CD4-positive, alpha-beta T cell treated with Interferon gamma for 1 hour (primary cell): ENCODE data around the gene CDK13.
"Not testable (repeated sequence)": the region's sequence is repeated elsewhere in the genome, so short reads cannot be mapped to it uniquely, and the experiment has no call there.

Experiments
- DNase-seq: peaks from one replicate; pipeline ENCODE4 v3.0.0-alpha.2; 2020

CDK13 gene

DNA sequence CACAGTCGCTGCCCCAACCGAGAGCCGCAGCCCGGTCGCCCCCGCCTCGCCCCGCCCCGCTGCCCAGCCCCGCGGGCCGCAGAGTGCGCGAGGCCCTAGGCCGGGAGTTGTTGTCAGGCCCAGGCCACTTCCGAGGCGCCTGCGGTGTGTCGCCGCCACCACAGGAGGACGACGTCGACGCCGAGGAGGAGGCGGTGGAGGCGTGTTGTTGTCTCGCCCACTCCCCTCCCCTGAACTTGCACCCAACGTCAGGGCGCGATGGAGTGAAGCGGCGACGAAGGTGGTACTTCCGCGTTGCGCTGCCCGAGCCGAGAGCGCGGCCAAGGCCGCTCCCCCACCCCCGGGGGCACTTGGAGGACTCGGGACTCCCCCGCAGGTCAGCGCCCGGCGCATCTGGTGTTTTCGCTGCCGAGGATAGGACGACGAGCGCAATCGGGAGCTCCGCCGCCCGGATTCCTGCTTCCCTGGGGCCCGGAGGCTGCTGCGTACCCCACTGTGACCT is at the start of gene CDK13:
CDK13 (plus strand) TSS at position 286 of the 502 bp plus-strand sequence. CDS start 386 bp downstream, outside the sequence.
- peak; percentile 94 for DNase-seq

DNA sequence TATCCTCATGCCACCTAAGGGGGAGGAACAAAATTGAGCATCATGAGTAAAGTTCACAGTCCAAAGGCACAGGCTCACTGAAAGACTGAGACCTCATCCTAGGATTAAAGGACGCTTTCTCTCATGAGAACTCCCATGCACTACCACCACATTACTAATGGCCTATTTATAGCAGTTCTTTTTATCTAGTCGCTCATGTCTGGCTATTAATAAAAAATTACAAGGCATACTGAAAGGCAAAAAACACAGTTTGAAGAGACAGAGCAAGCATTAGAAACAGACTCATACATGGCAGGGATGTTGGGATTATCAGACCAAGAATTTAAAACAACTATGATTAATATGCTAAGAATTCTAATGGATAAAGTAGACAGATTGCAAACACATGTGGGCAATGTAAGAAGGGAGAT is 46.0 kb upstream of the CDK13 start:
- DNase-seq: no peak

DNA sequence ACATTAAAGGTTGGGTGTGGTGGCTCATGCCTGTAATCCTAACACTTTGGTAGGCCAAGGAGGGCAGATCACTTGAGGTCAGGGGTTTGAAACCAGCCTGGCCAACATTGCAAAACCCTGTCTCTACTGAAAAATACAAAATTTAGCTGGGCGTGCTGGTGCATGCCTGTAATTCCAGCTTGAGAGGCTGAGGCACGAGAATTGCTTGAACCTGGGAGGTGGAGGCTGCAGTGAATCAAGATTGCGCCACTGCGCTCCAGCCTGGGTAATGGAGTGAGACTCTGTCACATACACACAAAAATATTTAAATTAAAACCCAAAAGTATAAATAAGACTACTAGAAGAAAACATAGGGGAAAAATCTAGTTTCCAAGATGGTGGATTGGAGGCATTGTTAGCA is 41.9 kb upstream of the CDK13 start:
- no peak for DNase-seq

DNA sequence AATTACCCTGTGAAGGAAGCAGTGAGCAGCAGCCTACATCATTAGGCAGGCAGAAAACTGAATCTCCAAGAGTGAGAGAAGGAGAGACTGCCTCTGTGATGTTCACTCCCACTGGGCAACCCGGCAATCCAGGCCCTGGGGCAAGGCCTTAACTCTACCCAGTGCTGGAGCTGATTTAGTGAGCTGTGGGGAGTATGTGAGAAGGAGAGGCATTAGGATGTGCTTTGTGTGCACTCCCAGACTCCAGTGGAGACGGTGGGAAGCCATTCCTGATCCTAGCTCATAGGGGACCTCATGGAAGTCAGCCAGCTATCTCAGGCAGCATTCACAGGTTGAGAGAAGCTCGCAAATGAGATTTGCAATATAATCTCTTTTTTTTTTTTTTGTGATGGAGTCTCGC is 41.1 kb upstream of the CDK13 start:
- DNase-seq: no peak

DNA sequence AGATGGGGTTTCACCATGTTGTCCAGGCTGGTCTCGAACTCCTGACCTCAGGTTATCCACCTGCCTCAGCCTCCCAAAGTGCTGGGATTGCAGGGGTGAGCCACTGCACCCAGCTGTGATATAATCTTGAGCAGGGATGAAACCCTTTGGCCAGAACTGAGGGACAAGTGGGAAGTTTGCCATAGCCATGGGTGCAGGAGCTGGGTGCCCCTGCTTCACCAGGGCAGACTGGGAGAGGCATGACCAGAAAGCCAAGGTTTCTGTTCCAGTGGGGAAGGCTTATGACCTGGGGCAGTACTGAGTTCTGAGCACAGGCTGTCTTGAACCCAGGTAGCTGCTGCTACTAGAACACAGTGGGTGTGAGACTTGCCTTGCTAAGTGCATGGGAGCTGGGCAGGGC is 40.5 kb upstream of the CDK13 start:
- no peak for DNase-seq

DNA sequence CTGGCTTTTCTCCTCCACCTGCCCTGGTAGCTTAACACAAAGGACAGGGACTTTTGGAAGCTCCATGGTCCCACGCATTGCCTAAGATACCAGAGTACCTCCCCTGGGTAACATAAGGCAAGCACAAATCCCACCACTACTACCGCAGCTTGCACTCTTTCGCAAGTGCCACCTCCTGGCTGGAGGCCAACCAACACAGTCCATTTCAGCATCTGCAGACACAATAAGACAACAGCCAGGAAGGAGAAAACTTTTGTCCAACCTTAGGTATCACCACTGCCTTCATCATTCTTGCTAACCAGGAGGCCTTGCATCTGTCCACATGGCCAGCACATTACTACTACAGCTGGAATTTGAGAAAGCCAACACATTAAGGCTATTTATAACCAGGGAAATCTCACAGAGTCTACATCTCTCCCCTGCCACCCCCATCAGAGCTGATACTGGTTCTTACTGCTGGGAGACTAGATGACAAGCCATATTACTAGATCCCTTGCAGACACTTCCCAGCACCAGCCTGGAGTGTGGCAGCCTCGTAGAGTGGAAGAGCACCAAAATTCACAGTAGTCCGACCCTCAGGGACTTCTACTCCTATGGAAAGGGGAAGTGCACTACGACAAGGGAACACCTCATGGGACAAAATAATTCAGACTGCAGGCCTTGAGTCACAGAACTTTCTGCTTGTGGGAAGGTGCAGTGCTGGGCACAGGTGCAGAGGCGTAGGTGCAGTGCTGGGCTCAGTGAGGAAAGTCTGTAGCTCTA is 39.8 kb upstream of the CDK13 start:
- DNase-seq: no peak

DNA sequence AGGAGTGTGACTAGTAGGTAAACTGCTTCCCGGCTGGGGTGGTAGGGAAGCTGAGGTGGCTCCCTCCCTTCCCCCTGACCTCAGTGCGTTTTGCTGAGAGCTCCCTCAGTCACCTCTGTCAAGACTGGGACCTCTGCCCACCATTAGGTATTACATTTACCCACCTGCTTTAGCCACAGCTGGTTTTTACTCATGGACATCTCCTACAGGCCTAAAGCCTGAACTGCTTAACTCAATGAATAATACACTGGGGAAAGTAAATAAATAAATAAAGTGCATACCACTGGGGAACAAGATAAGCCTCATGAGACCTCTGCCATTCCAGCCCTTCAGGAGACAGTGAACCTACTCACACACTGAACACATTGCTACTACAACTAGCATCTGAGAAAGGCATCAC is 38.9 kb upstream of the CDK13 start:
- no peak for DNase-seq

DNA sequence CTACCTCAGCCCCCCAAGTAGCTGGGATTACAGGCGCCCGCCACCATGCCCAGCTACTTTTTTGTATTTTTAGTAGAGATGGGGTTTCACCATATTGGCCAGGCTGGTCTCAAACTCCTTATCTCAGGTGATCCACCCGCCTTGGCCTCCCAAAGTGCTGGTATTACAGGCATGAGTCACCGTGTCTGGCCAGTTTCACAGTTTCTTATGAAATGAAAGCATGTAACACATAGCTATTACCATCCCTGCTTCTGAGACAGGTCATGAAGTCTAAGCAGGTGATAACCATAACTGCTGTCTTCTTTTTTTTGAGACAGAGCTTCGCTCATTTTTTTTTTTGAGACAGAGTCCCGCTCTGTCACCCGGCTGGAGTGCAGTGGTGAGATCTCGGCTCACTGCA is 34.2 kb upstream of the CDK13 start:
- not testable (repeated sequence) for DNase-seq

DNA sequence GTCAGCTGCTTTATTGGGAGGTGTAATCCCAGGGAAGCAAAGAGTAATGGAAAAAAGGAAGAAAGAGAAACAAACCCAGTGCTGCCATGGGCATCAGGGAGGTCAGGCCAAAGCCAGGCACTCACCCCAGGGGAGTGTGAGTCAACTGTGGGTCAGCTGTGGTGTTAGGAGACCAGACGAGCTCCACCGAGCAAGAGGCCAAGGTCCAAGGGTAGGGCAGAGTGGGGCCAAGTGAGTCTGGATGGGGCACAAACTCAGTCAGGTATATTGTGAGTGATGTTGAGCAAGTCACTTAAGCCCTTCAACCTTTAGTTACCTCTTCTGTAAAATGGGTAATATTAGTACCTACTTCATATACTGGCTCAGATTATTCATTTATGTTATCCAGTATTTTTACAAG is 30.4 kb upstream of the CDK13 start:
- DNase-seq: no peak

DNA sequence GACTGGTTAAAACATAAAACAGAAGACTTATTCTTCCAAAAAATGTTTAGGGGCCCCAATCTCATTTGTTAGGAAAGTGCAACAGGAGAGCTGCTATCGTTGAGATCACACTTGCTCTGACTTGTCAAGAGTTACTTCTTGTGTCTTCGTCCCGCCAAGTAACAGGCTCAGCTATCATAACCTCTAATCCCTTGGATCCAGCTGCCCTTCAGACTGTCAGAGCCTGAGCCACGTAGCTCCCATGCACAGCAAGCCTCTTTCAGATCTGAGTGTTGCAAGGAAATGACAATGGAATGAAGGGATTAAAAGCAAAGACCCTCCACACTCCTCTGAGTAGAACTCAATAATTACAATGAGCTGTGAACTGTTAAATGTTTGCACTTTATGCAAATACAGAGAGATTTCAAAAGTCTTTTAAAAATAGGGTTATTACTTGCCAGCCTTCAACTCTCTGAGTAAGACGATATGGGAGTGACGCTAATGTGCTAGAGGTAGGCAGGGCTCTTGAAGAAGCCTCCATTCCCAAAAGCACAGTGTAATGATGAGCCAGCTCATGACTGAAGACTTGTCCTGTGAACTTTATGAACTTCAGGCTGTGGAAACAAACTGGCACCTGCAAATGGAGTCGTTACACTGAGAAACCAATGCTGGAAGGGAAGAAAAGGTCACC is 28.4 kb upstream of the CDK13 start:
- no peak for DNase-seq

DNA sequence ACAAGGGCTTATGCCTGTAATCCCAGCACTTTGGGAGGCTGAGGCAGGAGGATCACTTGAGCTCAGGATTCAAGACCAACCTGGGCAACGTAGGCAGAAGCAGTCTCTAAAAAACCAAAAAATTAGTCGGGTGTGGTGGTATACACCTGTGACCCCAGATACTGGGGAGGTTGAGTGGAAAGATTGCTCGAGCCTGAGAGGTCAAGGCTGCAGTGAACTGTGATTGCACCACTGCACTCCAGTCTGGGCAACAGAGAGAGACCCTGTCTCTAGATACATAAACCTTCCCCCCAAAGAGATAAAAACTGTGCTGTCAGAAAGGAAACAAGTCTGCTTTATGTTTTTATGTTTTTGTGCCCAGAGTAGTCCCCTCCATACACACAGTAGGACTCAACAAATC is 27.5 kb upstream of the CDK13 start:
- DNase-seq: no peak

DNA sequence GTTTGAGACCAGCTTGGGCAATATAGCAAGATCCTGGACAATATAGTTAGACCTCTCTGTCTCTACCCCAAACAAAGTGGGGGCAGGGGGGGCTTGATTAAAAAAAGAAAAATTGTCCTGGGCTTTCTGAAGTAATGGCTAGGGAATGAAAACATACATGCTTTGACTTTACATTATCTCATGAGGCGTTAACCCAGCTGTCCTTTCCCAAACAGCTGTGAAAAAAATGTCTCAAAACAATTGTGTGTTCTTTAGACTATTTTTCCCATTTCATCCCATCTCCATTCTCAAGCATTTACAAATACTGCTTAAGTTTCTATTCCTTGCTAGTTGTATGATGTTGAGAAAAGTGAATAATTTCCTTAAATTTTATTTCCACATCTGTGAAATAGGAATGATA is 27.0 kb upstream of the CDK13 start:
- DNase-seq: no peak

DNA sequence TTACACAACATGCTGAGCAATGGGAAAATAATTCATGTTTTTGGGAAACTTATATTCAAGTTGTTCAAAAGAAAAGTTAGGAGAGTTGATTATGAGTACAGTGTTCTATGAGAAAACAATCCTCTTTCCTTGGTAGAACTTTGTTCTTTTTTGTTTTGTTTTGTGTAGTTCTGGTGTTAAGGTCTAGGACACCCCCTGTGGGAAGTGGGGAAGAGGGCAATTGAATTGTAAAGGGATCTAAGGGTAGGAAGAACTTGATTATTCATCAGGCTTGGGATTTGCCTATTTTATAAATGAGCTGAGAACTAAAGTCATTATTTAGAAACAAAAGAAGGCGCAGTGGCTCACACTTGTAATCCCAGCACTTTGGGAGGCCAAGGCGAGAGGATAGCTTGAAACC is 25.9 kb upstream of the CDK13 start:
- DNase-seq: no peak

DNA sequence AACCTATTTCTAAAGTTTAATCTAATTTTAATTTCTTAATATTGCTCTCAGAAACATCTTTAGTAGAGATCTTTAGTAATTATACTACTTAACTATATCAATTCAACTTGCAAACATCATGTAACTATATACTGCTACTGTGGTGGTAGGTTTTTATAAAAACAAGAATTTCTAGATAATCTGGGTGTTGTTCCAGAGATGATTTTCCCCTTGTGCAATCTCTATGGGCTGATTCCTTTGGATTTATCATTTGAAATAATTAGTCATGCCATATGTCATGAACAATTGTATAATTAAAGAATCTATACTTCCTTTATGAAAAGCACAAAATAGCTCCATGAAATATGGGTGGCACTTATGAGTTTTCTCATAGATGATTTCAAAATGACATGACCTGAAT is 23.9 kb upstream of the CDK13 start:
- no peak for DNase-seq

DNA sequence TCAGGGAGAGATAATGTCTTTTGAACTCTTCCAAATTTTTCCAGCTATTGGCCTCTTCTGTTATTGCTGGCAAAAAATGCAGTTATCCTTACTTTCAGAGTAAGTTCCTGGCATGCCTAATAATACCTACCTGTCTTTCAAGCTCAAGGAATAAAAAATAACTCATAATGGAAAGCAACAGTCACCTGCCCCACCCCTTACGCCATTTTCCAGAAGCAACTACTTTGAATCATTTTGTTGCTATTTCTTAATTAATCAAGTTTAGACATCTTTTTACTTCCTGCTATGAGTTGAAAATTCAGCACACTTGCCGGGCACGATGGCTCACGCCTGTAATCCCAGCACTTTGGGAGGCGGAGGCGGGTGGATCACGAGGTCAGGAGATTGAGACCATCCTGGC is 23.0 kb upstream of the CDK13 start:
- DNase-seq: no peak

DNA sequence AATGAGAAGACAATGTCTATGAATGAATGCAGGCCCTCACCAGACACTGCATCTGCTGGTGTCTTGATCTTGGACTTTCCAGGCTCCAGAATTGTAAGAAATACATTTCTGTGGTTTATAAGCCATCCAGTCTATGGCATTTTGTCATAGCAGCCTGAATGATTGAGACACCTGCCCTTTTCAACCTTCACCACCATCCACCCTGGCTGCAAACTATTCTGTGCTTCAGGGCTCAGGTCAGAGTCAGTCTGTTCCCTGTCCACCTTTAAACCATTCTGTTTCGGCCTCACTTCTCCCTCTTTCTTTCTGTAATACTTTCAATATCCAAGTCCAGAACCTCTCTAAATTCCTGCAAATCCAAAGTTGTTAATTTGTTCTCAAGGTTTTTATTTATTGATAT is 15.9 kb upstream of the CDK13 start:
- DNase-seq: no peak

DNA sequence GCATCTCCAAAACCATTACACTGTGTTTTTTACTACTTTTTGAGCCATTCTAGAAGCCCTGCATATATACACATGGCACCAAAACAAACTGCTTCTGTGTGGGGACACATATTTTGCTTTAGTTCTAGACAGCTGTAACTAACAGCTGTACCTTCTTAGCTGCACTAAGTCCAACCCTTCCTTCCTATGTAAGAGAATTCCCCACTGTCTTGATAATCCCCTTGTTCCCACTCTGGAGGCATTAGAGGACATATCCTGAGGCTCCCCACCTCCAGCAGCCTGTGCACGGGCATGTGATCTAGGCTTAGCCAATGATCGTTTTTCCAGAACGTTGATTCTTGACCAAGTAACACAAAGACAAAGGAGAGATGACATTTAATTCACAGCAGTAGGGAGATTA is 13.3 kb upstream of the CDK13 start:
- DNase-seq: no peak

DNA sequence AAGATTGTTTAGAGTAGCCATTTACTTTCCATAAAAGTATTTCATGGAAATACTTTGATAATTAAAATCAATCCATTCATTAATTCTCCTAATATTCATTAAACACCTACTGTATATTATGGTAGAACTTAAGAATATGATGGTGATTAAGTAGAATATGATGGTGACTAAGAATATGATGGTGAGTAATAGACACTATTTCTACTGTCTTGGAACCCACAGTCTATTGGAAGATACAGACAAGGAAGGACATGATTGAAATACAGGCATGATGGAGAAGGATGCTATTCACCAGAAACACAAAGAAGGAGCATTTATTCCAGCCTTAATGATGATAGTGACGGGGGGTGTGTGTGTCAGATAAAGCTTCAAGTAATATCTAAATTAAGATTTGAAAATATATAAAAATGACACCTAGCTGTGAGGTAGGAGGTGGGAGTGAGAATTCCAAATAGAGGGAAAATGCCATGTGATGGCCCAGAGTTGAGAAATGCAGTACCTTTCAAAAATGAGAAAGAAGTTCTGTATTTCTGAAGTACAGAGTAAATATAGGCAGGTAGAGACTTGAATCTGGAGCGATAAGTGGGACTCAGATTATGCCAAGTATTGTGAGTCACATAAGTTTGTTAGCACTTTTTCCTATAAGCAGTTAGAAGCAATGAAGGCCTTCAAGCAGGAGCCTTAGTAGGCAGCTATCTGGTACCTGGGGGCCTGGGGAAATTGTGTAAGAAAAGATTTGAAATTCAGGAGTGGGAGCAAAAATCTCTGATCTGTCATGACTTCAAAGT is 12.5 kb upstream of the CDK13 start:
- no peak for DNase-seq

DNA sequence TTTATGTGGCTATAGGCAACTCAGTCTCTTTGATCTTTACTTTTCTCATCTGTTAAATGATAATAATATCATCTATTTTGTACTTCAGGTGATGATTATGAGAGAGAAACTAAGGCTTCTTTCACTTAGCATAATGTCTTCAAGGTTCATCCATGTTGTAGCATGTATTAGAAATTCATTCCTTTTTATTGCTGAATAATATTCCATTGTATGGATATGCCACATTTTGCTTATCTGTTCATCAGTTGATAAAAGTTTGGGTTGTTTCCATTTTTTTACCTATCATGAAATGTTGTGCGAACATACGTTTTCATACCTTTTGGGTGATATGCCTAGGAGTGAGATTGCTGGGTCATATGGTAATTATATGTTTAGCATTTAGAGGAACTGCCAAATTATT is 7.2 kb upstream of the CDK13 start:
- DNase-seq: no peak

DNA sequence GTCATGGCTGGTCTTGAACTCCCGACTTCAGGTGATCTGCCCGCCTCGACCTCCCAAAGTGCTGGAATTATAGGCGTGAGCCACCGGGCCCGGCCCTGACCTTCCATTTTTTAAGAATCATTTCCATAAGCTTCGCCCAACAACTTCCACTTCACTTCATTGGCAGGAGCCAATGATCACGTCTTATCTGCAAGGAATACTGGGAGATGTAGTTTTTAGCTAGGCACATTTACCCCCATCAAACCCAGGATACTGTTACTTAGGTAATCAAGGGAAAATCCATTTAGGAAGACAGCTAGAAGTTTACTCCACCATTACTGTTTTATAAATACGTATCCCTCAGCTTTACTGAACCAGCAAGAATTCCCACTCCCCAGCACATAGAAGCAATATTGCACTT is 3.4 kb upstream of the CDK13 start:
- no peak for DNase-seq

DNA sequence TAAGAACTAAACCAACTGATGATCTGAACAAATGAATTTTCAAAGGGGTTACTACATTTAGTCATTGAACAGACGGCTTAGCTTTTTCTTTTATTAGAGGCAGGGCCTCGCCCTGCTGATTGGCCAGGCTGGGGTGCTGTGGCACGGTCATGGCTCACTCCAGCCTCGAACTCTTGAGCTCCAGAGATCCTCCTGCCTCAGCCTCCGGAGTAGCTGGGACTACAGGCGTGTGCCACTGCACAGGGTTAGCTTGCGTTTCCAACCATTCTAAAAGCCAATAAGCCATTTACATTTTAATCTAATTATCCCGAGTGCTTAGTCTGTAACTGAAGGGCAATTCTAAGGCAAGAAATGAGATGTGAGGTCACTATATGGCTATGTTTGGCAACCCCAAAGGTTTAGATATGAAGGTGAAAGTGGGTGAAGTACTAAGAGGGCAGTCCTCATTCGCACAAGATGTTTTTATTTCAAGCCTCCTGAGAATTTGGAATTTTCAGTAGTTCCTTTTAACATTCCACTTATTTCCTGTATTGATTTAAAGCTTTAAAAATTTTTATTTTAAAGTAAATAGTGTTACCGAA is 1.6 kb upstream of the CDK13 start:
- no peak for DNase-seq

DNA sequence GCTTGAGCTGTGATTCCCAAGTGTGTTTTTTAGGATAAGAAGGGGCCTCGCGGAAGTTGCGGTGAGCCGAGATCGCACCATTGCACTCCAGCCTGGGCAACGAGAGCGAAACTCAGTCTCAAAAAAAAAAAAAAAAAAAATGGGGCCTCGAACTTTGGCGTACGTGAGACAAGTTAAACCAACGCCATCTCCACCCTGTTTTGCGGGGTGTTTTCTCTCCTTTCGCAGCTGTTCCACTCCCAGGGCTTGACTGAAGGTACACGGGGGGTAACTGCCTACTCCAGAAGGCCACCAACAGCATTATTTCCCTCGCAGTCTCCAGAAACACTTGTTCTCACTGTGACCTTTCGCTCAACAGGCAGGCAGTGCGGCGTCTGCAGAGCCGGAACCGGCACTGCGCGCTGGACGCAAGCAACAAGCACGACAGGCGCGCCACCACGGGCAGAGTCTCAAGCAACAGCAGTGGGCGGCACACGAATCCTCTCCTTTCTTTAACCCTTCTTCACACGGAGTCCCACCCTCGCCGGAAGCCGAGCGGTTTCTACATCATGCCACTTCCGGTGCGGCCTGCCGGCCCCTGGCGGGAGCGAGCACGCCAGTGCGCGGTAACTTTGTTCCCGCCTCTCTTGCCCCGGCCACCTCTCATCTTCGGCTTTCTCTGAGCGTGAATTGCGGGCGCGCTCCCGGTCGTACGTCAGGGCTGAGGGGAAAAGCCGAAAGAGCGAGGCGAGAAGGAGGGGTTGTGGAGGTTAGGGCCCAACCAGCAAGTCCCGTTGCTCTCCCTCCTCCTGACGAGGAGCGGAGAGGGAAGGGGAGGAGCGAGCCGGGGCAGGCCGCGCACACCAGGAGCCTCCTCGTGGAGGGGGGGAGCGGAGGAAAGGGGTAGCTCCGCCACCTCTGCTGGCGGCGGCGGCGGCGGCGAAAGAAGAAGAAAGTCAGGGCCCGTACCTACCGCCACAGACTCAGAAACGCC is 814 bp upstream of the CDK13 start:
- DNase-seq: peak; percentile 99
